Retinal pigment epithelial cell (primary cell): ENCODE results near the gene NXPE2.
"Not testable (repeated sequence)": the region's sequence is repeated elsewhere in the genome, so short reads cannot be mapped to it uniquely, and the experiment has no call there.

Experiments
- DNase-seq: peaks from one replicate; pipeline ENCODE4 v3.0.0-alpha.2; 2010; ENCODE audit warnings: low read depth
- H3K4me3 ChIP-seq: 2 replicates; pipeline ENCODE4 v1.5.1; 2011; ENCODE audit warnings: mild to moderate bottlenecking, low read length, control low read depth, moderate library complexity
- TF ChIP-seq, protein P1 (sequence below): conservative IDR thresholded peaks from 2 replicates; pipeline ENCODE4 v1.5.1; 2011; ENCODE audit warnings: low read depth, low read length, control low read depth, inconsistent platforms

Gene NXPE2

DNA sequence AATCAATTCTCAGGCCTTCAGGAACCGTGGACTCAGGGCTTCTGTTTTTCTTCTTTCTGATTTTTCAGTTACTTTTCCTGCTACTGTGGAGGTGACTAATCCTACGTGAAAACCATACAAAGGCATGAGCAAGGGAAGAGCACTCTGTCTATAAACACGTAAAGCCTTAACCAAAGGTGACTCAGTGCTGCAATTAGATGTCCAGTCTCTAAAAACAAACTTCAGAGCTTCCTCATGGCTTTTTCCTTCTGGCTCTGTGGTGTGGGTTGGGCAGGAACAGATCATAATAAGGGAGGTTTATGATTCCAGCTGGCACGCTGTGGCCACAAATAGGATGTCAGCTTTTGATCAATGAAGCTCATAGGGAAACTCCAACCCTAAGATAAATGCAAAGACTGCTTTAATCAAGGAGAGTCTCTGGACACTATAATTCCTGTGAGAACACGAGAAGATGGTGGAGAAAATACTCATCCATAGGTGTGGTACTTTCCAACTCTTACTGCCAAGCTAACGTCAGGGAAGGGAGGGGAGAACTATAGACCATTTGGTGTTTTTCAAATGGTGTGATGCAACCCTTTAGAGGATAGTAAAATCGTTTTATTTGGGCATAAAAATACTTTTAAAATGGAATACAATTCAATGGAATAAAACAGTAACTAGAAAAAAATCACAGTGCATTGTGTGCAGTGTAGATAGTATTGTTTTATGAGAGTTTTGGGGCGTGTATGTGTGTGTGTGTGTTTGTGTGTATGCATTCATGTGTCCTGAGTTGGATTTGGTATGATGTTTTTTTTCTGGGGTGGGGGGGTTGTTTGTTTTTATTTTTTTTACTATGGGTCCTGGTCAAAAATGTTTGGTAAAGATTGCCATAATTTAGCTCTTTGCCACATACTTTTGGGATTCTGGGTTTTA, at the start of gene NXPE2:
NXPE2 (plus strand) TSS at position 403 of the 912 bp plus-strand sequence; CDS start at position 452, 49 bp downstream.
- TF ChIP-seq, protein P1, sequence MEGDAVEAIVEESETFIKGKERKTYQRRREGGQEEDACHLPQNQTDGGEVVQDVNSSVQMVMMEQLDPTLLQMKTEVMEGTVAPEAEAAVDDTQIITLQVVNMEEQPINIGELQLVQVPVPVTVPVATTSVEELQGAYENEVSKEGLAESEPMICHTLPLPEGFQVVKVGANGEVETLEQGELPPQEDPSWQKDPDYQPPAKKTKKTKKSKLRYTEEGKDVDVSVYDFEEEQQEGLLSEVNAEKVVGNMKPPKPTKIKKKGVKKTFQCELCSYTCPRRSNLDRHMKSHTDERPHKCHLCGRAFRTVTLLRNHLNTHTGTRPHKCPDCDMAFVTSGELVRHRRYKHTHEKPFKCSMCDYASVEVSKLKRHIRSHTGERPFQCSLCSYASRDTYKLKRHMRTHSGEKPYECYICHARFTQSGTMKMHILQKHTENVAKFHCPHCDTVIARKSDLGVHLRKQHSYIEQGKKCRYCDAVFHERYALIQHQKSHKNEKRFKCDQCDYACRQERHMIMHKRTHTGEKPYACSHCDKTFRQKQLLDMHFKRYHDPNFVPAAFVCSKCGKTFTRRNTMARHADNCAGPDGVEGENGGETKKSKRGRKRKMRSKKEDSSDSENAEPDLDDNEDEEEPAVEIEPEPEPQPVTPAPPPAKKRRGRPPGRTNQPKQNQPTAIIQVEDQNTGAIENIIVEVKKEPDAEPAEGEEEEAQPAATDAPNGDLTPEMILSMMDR = no peak
- no peak for DNase-seq
- H3K4me3 ChIP-seq = no peak within 1 kb of the TSS

DNA sequence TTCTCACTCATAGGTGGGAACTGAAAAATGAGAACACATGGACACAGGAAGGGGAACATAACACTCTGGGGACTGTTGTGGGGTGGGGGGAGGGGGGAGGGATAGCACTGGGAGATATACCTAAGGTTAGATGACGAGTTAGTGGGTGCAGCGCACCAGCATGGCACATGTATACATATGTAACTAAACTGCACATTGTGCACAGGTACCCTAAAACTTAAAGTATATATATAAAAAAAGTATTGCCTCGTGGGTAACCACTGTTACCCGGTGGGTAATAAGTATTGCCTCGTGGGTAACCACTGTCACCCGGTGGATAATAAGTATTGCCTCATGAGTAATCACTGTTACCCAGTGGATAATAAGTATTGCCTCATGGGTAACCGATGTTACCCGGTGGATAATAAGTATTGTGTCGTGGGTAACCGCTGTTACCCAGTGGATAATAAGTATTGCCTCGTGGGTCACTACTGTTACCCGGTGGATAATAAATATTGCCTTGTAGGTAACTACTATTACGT, 46.8 kb upstream of the NXPE2 start:
- DNase-seq = not testable (repeated sequence)

DNA sequence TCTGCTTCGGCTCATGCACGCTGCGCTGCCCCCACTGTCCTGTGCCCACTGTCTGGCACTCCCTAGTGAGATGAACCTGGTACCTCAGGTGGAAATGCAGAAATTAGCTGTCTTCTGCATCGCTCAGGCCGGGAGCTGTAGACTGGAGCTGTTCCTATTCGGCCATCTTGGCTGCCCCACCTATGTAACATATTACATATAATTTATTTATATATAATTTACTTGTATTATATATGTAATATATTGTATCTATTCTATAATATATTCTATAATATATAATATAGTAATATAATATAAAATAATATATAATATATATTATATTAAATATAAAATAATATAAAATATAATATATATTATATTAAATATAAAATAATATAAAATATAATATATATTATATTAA, 38.9 kb upstream of the NXPE2 start:
- DNase-seq, H3K4me3 ChIP-seq: not testable (repeated sequence)

More for the DNA sequence above, 46.8 kb upstream of the NXPE2 start:
- not testable (repeated sequence) for H3K4me3 ChIP-seq

DNA sequence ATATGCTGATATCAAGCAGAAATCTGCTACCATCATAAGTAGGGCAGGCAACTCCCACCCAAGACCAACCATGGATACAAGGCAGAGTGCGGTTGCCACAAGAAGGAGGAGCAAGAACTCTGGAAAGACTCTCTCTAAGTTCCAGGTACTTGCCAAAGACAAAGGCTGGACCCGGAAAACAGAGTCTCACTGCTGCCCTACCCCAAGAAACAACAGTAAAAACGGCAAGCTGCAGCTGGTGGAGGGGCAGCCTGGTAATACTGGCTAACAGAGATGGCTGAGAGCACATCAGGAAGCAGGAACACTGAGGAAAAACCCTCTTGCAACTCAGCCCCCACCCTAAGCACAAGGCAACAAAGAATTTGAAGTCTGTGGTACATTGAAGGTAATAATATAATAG, 27.7 kb upstream of the NXPE2 start:
- DNase-seq = no peak
- TF ChIP-seq, protein P1 = no peak
- no peak overlapping the region for H3K4me3 ChIP-seq

DNA sequence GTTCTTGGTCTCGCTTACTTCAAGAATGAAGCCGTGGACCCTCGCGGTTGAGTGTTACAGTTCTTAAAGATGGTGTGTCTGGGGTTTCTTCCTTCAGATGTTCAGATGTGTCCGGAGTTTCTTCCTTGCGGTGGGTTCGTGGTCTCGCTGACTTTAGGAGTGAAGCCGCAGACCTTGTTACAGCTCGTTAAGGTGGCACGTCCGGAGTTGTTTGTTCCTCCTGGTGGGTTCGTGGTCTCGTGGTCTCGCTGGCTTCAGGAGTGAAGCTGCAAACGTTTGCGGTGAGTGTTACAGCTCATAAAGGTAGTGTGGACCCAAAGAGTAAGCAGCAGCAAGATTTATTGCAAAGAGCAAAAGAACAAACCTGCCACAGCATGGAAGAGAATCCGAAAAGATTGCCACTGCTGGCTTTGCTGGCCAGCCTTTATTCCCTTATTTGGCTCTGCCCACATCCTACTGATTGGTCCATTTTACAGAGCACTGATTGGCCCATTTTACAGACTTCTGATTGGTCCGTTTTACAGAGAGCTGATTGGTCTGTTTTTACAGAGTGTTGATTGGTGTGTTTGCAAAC, 27.1 kb upstream of the NXPE2 start:
- TF ChIP-seq, protein P1 = no peak
- DNase-seq = no peak
- H3K4me3 ChIP-seq = no peak overlapping the region

DNA sequence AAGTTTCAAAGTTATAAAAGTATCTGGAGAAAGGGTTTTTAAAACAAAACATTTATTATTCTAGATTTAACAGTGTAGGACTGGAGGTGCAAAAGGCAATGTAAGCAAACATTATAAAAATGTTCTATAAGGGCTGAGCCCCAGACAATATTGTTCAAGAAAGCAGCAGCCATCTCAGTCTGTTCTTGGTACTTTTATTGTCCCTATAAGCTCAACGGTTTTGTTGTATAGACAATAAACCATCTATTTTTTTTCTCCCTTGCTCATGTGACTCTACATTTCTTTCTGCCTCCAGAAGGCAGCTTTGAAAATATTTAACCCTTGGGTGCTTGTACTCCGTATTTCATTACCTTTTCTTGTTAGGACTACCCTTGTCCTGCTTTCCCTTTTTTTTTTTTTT, 25.2 kb upstream of the NXPE2 start:
- no peak overlapping the region for H3K4me3 ChIP-seq
- DNase-seq = no peak
- TF ChIP-seq, protein P1 = no peak

DNA sequence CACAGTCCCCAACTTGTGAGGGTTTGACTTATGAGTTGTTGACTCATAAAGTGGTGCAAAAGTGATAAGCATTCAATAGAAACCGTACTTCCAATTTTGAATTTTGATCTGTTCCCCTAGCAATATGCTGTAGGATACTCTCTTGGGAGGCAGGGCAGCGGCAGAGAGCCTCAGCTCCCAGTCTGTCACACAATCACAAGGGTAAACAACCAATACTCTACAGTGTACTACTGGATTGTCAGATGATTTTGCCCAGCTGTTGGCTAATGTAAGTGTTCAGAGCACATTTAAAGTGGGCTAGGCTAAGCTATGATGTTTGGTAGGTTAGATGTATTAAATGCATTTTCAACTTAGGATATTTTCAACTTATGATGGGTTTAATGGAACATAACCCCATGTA, 13.7 kb upstream of the NXPE2 start:
- DNase-seq = no peak
- TF ChIP-seq, protein P1 = no peak
- H3K4me3 ChIP-seq = no peak overlapping the region

DNA sequence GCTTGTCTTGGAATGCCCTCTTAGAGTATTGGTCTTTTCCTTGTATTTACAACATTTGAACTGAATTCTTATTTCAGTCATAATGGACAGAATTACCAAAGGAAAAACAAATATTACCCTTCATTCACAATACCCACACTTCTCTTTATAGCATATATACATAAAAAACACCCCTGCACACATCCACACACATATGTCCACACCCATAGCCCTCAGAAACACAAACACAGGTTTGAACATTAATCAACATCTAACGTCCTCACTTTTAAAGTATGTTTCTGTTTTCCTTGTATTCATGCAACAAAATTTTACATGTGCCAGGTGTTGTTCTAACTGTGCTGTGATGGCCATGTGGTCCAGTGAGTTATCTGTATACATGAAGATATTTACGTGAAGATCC, 11.6 kb upstream of the NXPE2 start:
- DNase-seq = no peak
- H3K4me3 ChIP-seq = no peak overlapping the region
- TF ChIP-seq, protein P1 = no peak
